ENCODE measurements around the gene POC1B. TPM values are rescaled to one million over a fixed set of nuclear protein-coding genes. Genes with fewer than 3 reads are reported as not detected.

The POC1B gene
- total RNA-seq, 4 donors from 2014 or later: 22.7 to 38.7 (median 25.1) TPM

- H3K4me1 ChIP-seq: peaks cover 0 to 2% (median 0%) of the 10 kb centered on the region in 4 donors
- TF ChIP-seq POLR2A (IDR thresholded peaks at IDR 0.05) (no peak), EP300 (IDR thresholded peaks at IDR 0.05) (no peak), CTCF (IDR thresholded peaks at IDR 0.05) (no peak)
- 87 to 91% methylated on average over 10 of the region's 10 CpGs for WGBS, 2 donors
- H3K36me3 ChIP-seq: no peaks in the 10 kb centered on the region
- no peak overlapping the region for H3K27ac ChIP-seq
- H3K4me3 ChIP-seq: no peak overlapping the region
- no peaks in the 10 kb centered on the region for H3K9me3 ChIP-seq
- DNase-seq (ENCODE audit: low spot score in 2 of 2): no peak
- H3K27me3 ChIP-seq: no peaks in the 10 kb centered on the region
Measured at GRCh38 chr12:89559753-89560152, 33.9 kb upstream of the POC1B start.

GRCh38 chr12:89556976-89557375 is 31.1 kb upstream of the POC1B start:
- H3K9me3 ChIP-seq: peaks cover 0 to 3% (median 1%) of the 10 kb centered on the region in 4 donors
- no peaks in the 10 kb centered on the region for H3K27me3 ChIP-seq
- no peak for DNase-seq (ENCODE audit: low spot score in 2 of 2)
- H3K4me1 ChIP-seq: peaks cover 0 to 2% (median 0%) of the 10 kb centered on the region in 4 donors
- no peaks in the 10 kb centered on the region for H3K36me3 ChIP-seq
- WGBS, 2 donors: 26 to 32% methylated on average over 2 of the region's 2 CpGs
- H3K27ac ChIP-seq: no peak overlapping the region
- no peak overlapping the region for H3K4me3 ChIP-seq
- TF ChIP-seq EP300 (IDR thresholded peaks at IDR 0.05) (no peak), CTCF (IDR thresholded peaks at IDR 0.05) (no peak), POLR2A (IDR thresholded peaks at IDR 0.05) (no peak)

- no peaks in the 10 kb centered on the region for H3K36me3 ChIP-seq
- H3K4me3 ChIP-seq: no peak overlapping the region
- no peaks in the 10 kb centered on the region for H3K27me3 ChIP-seq
- H3K9me3 ChIP-seq: peaks cover 0 to 3% (median 1%) of the 10 kb centered on the region in 4 donors
- H3K4me1 ChIP-seq: peaks cover 0 to 2% (median 0%) of the 10 kb centered on the region in 4 donors
- H3K27ac ChIP-seq: no peak overlapping the region
- no peak for DNase-seq (ENCODE audit: low spot score in 2 of 2)
- no peak for TF ChIP-seq POLR2A (IDR thresholded peaks at IDR 0.05)
- TF ChIP-seq CTCF (IDR thresholded peaks at IDR 0.05): no peak
- TF ChIP-seq EP300 (IDR thresholded peaks at IDR 0.05): no peak
- WGBS, 2 donors: 17 to 24% methylated on average over 1 of the region's 1 CpG
Measured at GRCh38 chr12:89552376-89552775, 26.5 kb upstream of the POC1B start.

- H3K27me3 ChIP-seq: no peaks in the 10 kb centered on the region
- 93 to 96% methylated on average over 2 of the region's 2 CpGs for WGBS, 2 donors
- DNase-seq (ENCODE audit: low spot score in 2 of 2): no peak
Measured at GRCh38 chr12:89551747-89552146, 25.9 kb upstream of the POC1B start.

GRCh38 chr12:89547101-89547500 is 21.3 kb upstream of the POC1B start:
- no peak overlapping the region for H3K4me3 ChIP-seq
- no peak overlapping the region for H3K27ac ChIP-seq
- 61 to 63% methylated on average over 4 of the region's 4 CpGs for WGBS, 2 donors
- no peaks in the 10 kb centered on the region for H3K36me3 ChIP-seq
- no peaks in the 10 kb centered on the region for H3K9me3 ChIP-seq
- TF ChIP-seq POLR2A (IDR thresholded peaks at IDR 0.05) (no peak), CTCF (IDR thresholded peaks at IDR 0.05) (no peak), EP300 (IDR thresholded peaks at IDR 0.05) (no peak)
- DNase-seq (ENCODE audit: low spot score in 2 of 2): no peak
- H3K27me3 ChIP-seq: no peaks in the 10 kb centered on the region
- H3K4me1 ChIP-seq: peaks cover 0 to 28% (median 5%) of the 10 kb centered on the region in 4 donors

More at GRCh38 chr12:89551747-89552146, 25.9 kb upstream of the POC1B start:
- Histone ChIP-seq H3K4me3 (no peak overlapping the region), H3K36me3 (no peaks in the 10 kb centered on the region), H3K9me3 (peaks cover 0 to 3% (median 1%) of the 10 kb centered on the region in 4 donors), H3K27ac (no peak overlapping the region), H3K4me1 (no peaks in the 10 kb centered on the region)
- TF ChIP-seq CTCF (IDR thresholded peaks at IDR 0.05): no peak
- no peak for TF ChIP-seq EP300 (IDR thresholded peaks at IDR 0.05)
- TF ChIP-seq POLR2A (IDR thresholded peaks at IDR 0.05): no peak
